ENCODE data around the gene STK17A.

The STK17A gene

DNA sequence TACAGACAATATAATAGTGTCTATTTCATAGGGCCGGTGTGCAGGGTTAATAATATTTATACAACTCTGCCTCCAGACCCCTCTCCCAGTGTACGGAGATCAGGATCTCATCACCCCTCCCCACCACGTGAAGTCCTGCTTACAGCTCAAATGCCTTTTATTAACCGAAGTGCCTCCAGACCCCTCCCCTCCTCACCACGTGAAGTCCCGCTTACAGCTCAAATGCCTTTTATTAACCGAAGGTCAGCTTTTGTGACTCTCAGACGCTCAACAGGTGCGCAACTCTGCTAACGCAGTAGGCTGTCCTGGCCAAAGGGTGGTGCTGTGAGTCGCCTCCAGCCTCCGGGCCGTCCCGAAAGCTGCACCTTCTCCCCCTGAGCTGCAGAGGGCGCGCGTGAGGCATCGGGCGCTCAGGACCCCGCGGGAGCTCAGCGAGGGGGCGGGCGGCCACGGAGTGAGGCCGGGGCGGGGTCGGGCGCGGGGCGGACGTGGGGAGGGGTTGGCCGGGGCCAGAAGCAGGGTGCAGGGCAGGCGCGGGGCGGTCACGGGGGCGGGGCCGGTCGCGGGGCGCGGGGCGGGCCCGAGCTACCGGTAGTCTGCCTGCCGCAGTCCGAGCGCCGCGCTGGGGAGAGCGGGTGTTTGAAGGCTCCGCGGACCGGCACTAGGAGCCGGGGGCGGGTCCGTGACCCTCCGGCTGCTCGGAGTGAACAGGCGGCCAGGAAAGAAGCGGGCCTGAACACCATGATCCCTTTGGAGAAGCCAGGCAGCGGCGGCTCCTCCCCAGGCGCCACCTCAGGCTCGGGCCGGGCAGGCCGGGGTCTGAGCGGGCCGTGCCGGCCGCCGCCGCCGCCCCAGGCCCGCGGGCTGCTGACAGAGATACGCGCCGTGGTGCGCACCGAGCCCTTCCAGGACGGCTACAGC is at the start of gene STK17A:
STK17A (plus strand) TSS at position 606 of the 921 bp plus-strand sequence; CDS start at position 742, 136 bp downstream.
- DNase-seq = peak; percentile 94

- no peak for DNase-seq
Measured at GRCh38 chr7:43533801-43534479, 49.0 kb upstream of the STK17A start.

DNA sequence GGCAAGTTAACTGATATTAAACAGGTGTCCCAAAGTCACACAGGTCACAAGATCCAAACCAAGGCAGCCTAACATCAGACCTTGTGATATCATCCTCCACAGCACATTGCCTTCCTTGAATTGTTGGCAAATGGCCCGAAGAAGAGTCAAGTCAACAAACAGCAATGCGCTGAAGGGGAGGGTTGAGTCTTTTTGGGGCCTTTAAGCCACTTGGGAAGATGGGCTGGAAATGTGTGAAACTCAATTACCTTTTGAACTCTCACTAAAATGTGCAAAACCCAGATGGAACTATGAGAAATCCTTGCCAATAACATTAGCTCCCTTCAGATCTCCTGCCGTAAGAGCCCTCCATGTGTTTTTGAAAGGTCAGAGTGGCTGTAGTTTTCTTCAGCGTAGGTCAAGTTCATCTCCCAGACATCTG is 47.9 kb upstream of the STK17A start:
- no peak for DNase-seq

GRCh38 chr7:43535810-43536585 is 46.9 kb upstream of the STK17A start:
- DNase-seq = no peak

- DNase-seq = no peak
Measured at GRCh38 chr7:43536773-43537172, 46.1 kb upstream of the STK17A start.

DNA sequence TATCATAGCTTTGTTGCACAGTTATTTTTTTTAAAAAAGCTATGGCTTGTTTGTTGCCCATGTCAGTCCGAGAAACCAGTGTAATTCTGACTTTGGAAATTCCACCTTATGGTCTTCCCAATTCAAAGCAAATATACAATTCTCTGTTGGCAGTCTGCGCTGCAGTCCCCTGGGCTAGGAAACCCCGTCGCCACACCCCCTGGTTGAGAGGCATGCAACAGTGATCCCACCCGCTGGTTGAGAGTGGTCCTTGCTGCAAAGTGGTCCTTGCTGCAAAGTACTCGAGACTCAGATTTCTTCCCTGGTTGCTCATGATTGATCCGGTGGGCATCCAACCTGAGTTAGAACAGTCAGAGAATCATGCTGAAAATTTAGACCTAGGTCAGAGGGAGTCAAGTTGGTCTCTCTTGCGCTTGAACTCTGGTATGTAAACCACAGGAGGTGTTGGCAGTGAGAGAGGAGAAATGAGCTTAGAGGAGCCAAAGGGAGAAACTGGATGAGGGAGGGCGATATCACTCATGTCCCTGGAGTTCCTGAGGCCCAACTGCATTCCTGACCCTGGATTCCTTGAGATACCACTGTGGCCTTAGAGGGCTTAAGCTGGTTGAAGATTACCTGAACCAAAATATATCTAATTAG is 45.0 kb upstream of the STK17A start:
- DNase-seq = no peak

- no peak for DNase-seq
Measured at GRCh38 chr7:43538404-43538771, 44.5 kb upstream of the STK17A start.

GRCh38 chr7:43540471-43540870 is 42.4 kb upstream of the STK17A start:
- DNase-seq = no peak

DNA sequence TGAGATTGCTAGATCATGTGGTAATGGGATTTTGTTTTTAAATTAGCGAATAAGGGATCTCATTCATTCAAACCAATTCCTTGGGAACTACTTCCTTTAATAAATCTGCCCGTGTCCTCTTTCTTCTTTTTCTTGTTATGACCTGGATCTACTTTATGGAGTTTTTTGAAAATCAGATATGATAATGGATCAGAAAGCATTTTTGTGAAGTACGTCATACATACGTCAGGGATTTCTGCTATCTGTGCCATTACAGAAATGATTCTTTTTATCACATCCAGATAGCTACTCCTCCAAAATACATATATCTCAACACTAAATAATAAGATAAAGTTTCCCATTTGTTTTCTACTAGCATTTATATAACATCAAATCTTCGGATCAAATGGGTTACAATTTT is 40.2 kb upstream of the STK17A start:
- no peak for DNase-seq

- DNase-seq = no peak
Measured at GRCh38 chr7:43546231-43546630, 36.7 kb upstream of the STK17A start.

GRCh38 chr7:43550427-43550826 is 32.5 kb upstream of the STK17A start:
- DNase-seq = no peak

GRCh38 chr7:43552122-43552521 is 30.8 kb upstream of the STK17A start:
- no peak for DNase-seq

GRCh38 chr7:43553999-43554398 is 28.9 kb upstream of the STK17A start:
- DNase-seq = no peak

- no peak for DNase-seq
Measured at GRCh38 chr7:43554423-43554822, 28.5 kb upstream of the STK17A start.

GRCh38 chr7:43557831-43558495 is 24.9 kb upstream of the STK17A start:
- no peak for DNase-seq

- no peak for DNase-seq
Measured at GRCh38 chr7:43559171-43559945, 23.6 kb upstream of the STK17A start.

DNA sequence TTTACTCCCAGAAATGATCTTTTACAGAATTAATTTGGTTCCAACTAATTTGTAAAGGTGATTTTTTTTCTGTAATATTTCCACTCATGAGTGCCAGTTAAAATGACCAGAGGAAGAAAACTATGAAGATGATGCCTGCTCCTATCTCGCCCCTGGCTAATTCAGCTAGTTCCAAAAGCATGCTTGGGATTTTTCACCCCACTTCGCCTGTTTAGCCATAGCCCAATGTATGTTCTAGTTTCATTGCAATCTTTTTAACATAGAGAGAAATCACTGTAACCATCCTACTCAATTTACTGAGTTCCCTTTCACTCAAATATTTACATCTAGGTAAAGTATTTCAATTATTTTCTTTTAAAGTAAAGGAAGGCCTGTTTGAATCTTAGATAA is 23.0 kb upstream of the STK17A start:
- no peak for DNase-seq

GRCh38 chr7:43560742-43561330 is 22.1 kb upstream of the STK17A start:
- no peak for DNase-seq

DNA sequence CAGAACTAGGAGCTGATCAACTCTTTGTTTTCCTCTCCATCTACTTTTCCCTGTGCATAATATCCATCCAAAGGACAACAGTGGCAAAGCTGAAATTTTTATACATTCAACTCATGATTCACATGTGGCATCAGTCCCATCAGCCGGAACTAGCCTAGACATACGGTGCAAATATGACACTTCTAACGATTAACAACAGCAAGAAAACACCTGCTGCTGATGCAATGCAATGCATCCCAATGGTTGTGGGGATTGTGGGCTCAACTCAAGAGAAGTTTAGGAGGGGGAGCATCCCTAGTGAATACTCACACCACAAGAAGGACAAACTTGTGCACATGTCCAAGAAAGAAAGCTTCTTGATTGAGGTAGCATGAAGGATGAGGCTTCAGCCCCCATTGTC is 20.5 kb upstream of the STK17A start:
- DNase-seq = no peak

- no peak for DNase-seq
Measured at GRCh38 chr7:43565786-43566185, 17.1 kb upstream of the STK17A start.

- no peak for DNase-seq
Measured at GRCh38 chr7:43568529-43568928, 14.4 kb upstream of the STK17A start.

All from right hindlimb (tissue), 1 donor.